CD4-positive, alpha-beta T cell treated with Interleukin-17A for 4 hours (primary cell): Measurements from ENCODE around the gene GTF2A1.
A peak's percentile ranks its signal among the peaks of the same experiment; 100 is the strongest.
"Not testable (repeated sequence)": the region's sequence is repeated elsewhere in the genome, so short reads cannot be mapped to it uniquely, and the experiment has no call there.

Experiments
- DNase-seq: peaks from one replicate; pipeline ENCODE4 v3.0.0-alpha.2; 2020; ENCODE audit warnings: mixed read lengths

The GTF2A1 gene

GRCh38 chr14:81224222-81224621, 3.5 kb upstream of the GTF2A1 start:
- DNase-seq, result no peak

GRCh38 chr14:81223788-81224187, 3.0 kb upstream of the GTF2A1 start:
- not testable (repeated sequence) for DNase-seq

GRCh38 chr14:81222691-81223090, 1.9 kb upstream of the GTF2A1 start:
- DNase-seq, result no peak

GRCh38 chr14:81222126-81222525, 1.4 kb upstream of the GTF2A1 start:
- DNase-seq, result no peak

- no peak for DNase-seq
Observed at GRCh38 chr14:81221579-81222102, 882 bp upstream of the GTF2A1 start.

- no peak for DNase-seq
Observed at GRCh38 chr14:81220580-81220829, 254 bp downstream of the GTF2A1 start.

GRCh38 chr14:81219759-81220579, 790 bp downstream of the GTF2A1 start:
- peak; percentile 53 for DNase-seq

- peak; percentile 87 for DNase-seq
Observed at GRCh38 chr14:81219210-81219758, 1.5 kb downstream of the GTF2A1 start.

- DNase-seq, result peak; percentile 42
Observed at GRCh38 chr14:81211844-81212243, 8.9 kb downstream of the GTF2A1 start.

GRCh38 chr14:81209167-81209836, 11.5 kb downstream of the GTF2A1 start:
- no peak for DNase-seq

- no peak for DNase-seq
Observed at GRCh38 chr14:81208489-81208888, 12.3 kb downstream of the GTF2A1 start.

- no peak for DNase-seq
Observed at GRCh38 chr14:81206115-81206514, 14.6 kb downstream of the GTF2A1 start.

- DNase-seq, result no peak
Observed at GRCh38 chr14:81205639-81206038, 15.1 kb downstream of the GTF2A1 start.

- DNase-seq, result peak; percentile 26
Observed at GRCh38 chr14:81200054-81200453, 20.7 kb downstream of the GTF2A1 start.

GRCh38 chr14:81199084-81199483, 21.7 kb downstream of the GTF2A1 start:
- no peak for DNase-seq

- no peak for DNase-seq
Observed at GRCh38 chr14:81198651-81199050, 22.1 kb downstream of the GTF2A1 start.

GRCh38 chr14:81193924-81194633, 26.7 kb downstream of the GTF2A1 start:
- peak; percentile 39 for DNase-seq

GRCh38 chr14:81192594-81192993, 28.2 kb downstream of the GTF2A1 start:
- DNase-seq, result peak; percentile 41

GRCh38 chr14:81187832-81188522, 32.8 kb downstream of the GTF2A1 start:
- DNase-seq, result no peak

GRCh38 chr14:81179631-81180030, 41.1 kb downstream of the GTF2A1 start:
- no peak for DNase-seq

- no peak for DNase-seq
Observed at GRCh38 chr14:81178063-81178462, 42.7 kb downstream of the GTF2A1 start.

GRCh38 chr14:81177225-81177624, 43.5 kb downstream of the GTF2A1 start:
- DNase-seq, result no peak

- DNase-seq, result peak; percentile 21
Observed at GRCh38 chr14:81176241-81176640, 44.5 kb downstream of the GTF2A1 start.
